Pancreas (tissue), 10 donors: ENCODE data around the gene ASB5. TPM values are rescaled to one million over a fixed set of nuclear protein-coding genes. Genes with fewer than 3 reads are reported as not detected.

Source experiments
- ATAC-seq, 4 donors: fragments of 200-7000 bp; cut with Tn5 transposase; one replicate each; pipeline versions ENCODE4 v1.8.0 to v1.9.1; 2020; ENCODE audit warnings: mild to moderate bottlenecking in 4 of 4, moderate library complexity in 4 of 4
- DNase-seq, 6 donors: peaks; one replicate each; pipeline ENCODE4 v3.0.0-alpha.2; 2020
- FAIRE-seq: peaks from 2 replicates; lab custom pipeline; 2012; peaks lifted over from hg19 to GRCh38; lab: Jason Lieb, UNC
- H3K27ac ChIP-seq, 4 donors: fragments of 200-600 bp; sonication (generic); 1 replicate in 3 of 4; 2 replicates in 1 of 4; pipeline versions ENCODE4 v1.5.0 to v1.8.0; 2020
- H3K27me3 ChIP-seq, 4 donors: fragments of 200-600 bp; one replicate each; pipeline ENCODE4 v1.8.0; 2021
- H3K36me3 ChIP-seq, 3 donors: fragments of 200-600 bp; sonication (generic) in 1 of 3; one replicate each; pipeline versions ENCODE4 v1.5.0 to v1.8.0; 2020 to 2021
- H3K4me1 ChIP-seq, 3 donors: fragments of 200-600 bp; one replicate each; pipeline ENCODE4 v1.8.0; 2021
- H3K4me3 ChIP-seq, 4 donors: fragments of 200-600 bp; sonication (generic) in 2 of 4; one replicate each; pipeline versions ENCODE4 v1.5.0 to v1.8.0; 2020 to 2021
- H3K9me3 ChIP-seq, 4 donors: fragments of 200-600 bp; one replicate each; pipeline ENCODE4 v1.8.0; 2021
- CTCF ChIP-seq, 4 donors: fragments of 200-600 bp; sonication (generic) in 3 of 4; IDR thresholded peaks; one replicate each; pipeline versions ENCODE4 v1.5.0 to v1.8.0; 2021; ENCODE audit warnings: antibody characterized with exemption in 4 of 4
- WGBS, 2 donors: extraction: QIAGEN DNeasy Blood & Tissue Kit; methylation state at CpG; one replicate each; pipeline ENCODE4 v1.1.7; 2013; 5-methylcytosine and 5-hydroxymethylcytosine counted together
- intact Hi-C, 3 donors: fragments of 100-400 bp; cut with DNase I; formaldehyde crosslinking; loops; one replicate each; pipeline versions ENCODE4 v1.11.1 to v1.14.2; 2022
- polyA plus RNA-seq, 2 donors: library from polyadenylated mRNA; stranded (reverse); fragments of 200-250 nt; gene quantifications; one replicate each; pipeline ENCODE4 v1.2.3, GENCODE V29; 2013
- total RNA-seq, 6 donors: library from RNA; stranded (reverse); fragmentation: NEBNext Ultra II Directional in 4 of 6; extraction: Animal tissue kit (Norgen Biotek cat#: 25700) in 4 of 6; gene quantifications; one replicate each; pipeline versions ENCODE4 v1.2.1 to v1.2.4, GENCODE V29; 2021 to 2023
- donor health status: healthy with polysubstance abuse.
- donor health status: DM: no; HTN: no; CAD: no; lungs with moderate emphysema.
- donor health status: DM: no; HTN: no; CAD: no.
- donor health status: control.
- donor health status: control.
- donor health status: Bipolar disorder and iron deficiency.
- donor health status: DM: yes; HTN: yes; CAD: no.
- donor health status: DM: no; HTN: no; CAD: no.
- donor health status: DM: no; HTN: no; CAD: no.
- donor health status: DM: yes; HTN: yes; CAD: no.

The ASB5 gene
- total and polyA plus RNA-seq, 8 donors: 0.08 to 0.38 TPM; not detected in 6

GRCh38 chr4:176292920-176293319 is 23.9 kb upstream of the ASB5 start:
- H3K4me1 ChIP-seq: no peaks in the 10 kb centered on the region
- H3K9me3 ChIP-seq: no peaks in the 10 kb centered on the region
- no peak overlapping the region for H3K27ac ChIP-seq
- no peaks in the 10 kb centered on the region for H3K27me3 ChIP-seq
- ATAC-seq (no peak), FAIRE-seq (no peak), DNase-seq (no peak)
- 79 to 81% methylated on average over 1 of the region's 1 CpG for WGBS, 2 donors
- TF ChIP-seq CTCF (IDR thresholded peaks at IDR 0.05): no peak
- intact Hi-C loops: no loop called here
- H3K36me3 ChIP-seq: no peaks in the 10 kb centered on the region
- no peak overlapping the region for H3K4me3 ChIP-seq

- ATAC-seq: no peak
- WGBS, 2 donors: 77 to 84% methylated on average over 3 of the region's 3 CpGs
- intact Hi-C loops: no loop called here
- TF ChIP-seq CTCF (IDR thresholded peaks at IDR 0.05): no peak
- H3K27ac ChIP-seq: no peak overlapping the region
- no peak for DNase-seq
- H3K9me3 ChIP-seq: no peaks in the 10 kb centered on the region
- H3K4me3 ChIP-seq: no peak overlapping the region
- FAIRE-seq: no peak
- H3K27me3 ChIP-seq: no peaks in the 10 kb centered on the region
- H3K36me3 ChIP-seq: no peaks in the 10 kb centered on the region
- no peaks in the 10 kb centered on the region for H3K4me1 ChIP-seq
These were observed 22.7 kb upstream of the ASB5 start for GRCh38 chr4:176291748-176292147.

- Histone ChIP-seq H3K36me3 (no peaks in the 10 kb centered on the region), H3K4me3 (no peak overlapping the region), H3K27ac (no peak overlapping the region), H3K9me3 (no peaks in the 10 kb centered on the region), H3K27me3 (no peaks in the 10 kb centered on the region), H3K4me1 (no peaks in the 10 kb centered on the region)
- 86 to 94% methylated on average over 3 of the region's 3 CpGs for WGBS, 2 donors
- no peak for TF ChIP-seq CTCF (IDR thresholded peaks at IDR 0.05)
- DNase-seq (no peak), FAIRE-seq (no peak), ATAC-seq (no peak)
- intact Hi-C loops: no loop called here
These were observed 21.5 kb upstream of the ASB5 start for GRCh38 chr4:176290520-176290919.

- H3K9me3 ChIP-seq: no peaks in the 10 kb centered on the region
- DNase-seq (no peak), ATAC-seq (no peak), FAIRE-seq (no peak)
- no peaks in the 10 kb centered on the region for H3K36me3 ChIP-seq
- no peak overlapping the region for H3K27ac ChIP-seq
- WGBS, 2 donors: 82 to 86% methylated on average over 6 of the region's 6 CpGs
- TF ChIP-seq CTCF (IDR thresholded peaks at IDR 0.05): no peak
- H3K4me1 ChIP-seq: no peaks in the 10 kb centered on the region
- H3K27me3 ChIP-seq: no peaks in the 10 kb centered on the region
- no peak overlapping the region for H3K4me3 ChIP-seq
- intact Hi-C loops: no loop called here
These were observed 20.5 kb upstream of the ASB5 start for GRCh38 chr4:176289561-176289960.

- TF ChIP-seq CTCF (IDR thresholded peaks at IDR 0.05): no peak
- Histone ChIP-seq H3K27ac (no peak overlapping the region), H3K27me3 (no peaks in the 10 kb centered on the region), H3K4me1 (no peaks in the 10 kb centered on the region), H3K4me3 (no peak overlapping the region), H3K9me3 (no peaks in the 10 kb centered on the region), H3K36me3 (no peaks in the 10 kb centered on the region)
- intact Hi-C loops: no loop called here
- ATAC-seq: no peak
- no peak for FAIRE-seq
- no peak for DNase-seq
These were observed 19.0 kb upstream of the ASB5 start for GRCh38 chr4:176288020-176288419.
